Thoracic aorta (tissue), 2 donors: ENCODE data around the gene RAD52. TPM values are rescaled to one million over a fixed set of nuclear protein-coding genes. Genes with fewer than 3 reads are reported as not detected.

ENCODE experiments used
- ATAC-seq: fragments of 150-250 bp; one replicate; pipeline ENCODE4 v1.8.0; 2017; ENCODE audit warnings: low read depth; ENCODE audit not compliant: insufficient number of reproducible peaks, low FRiP score
- DNase-seq: peaks from one replicate; pipeline ENCODE4 v3.0.0-alpha.2; 2020; ENCODE audit warnings: low spot score
- H3K27ac ChIP-seq, 2 donors: fragments of 200-600 bp; sonication (generic); 1 replicate in 1 of 2; 2 replicates in 1 of 2; pipeline ENCODE4 v1.5.1; 2016; ENCODE audit warnings: mild to moderate bottlenecking in 2 of 2, moderate library complexity in 2 of 2
- H3K27me3 ChIP-seq: fragments of 200-600 bp; sonication (generic); replicated peaks from 2 replicates; pipeline ENCODE4 v1.6.0; 2016; ENCODE audit warnings: mild to moderate bottlenecking; ENCODE audit not compliant: insufficient read depth
- H3K36me3 ChIP-seq: fragments of 200-600 bp; sonication (generic); one replicate; pipeline ENCODE4 v1.5.1; 2016
- H3K4me1 ChIP-seq, 2 donors: fragments of 200-600 bp; sonication (generic); 1 replicate in 1 of 2; 2 replicates in 1 of 2; pipeline versions ENCODE4 v1.5.1 to v1.6.0; 2016; ENCODE audit warnings: low read depth in 2 of 2, mild to moderate bottlenecking in 1 of 2; ENCODE audit not compliant: control insufficient read depth in 1 of 2
- H3K4me3 ChIP-seq: fragments of 200-600 bp; sonication (generic); 2 replicates; pipeline ENCODE4 v1.5.1; 2016; ENCODE audit warnings: mild to moderate bottlenecking
- H3K9me3 ChIP-seq: fragments of 200-600 bp; sonication (generic); 2 replicates; pipeline ENCODE4 v1.5.1; 2016
- total RNA-seq, 2 donors: library from RNA; depleted of rRNA; stranded (reverse); fragments of >200 nt; gene quantifications; one replicate each; pipeline versions ENCODE4 v1.1.0 to v1.2.3, GENCODE V29; 2016
- TF ChIP-seq, protein P1 (sequence below): fragments of 200-600 bp; sonication (generic); IDR thresholded peaks from one replicate; pipeline ENCODE4 v1.5.1; 2019; ENCODE audit warnings: antibody characterized with exemption

Gene RAD52
- total RNA-seq, 2 donors from 2014 or later: 21.5 to 21.9 TPM

DNA sequence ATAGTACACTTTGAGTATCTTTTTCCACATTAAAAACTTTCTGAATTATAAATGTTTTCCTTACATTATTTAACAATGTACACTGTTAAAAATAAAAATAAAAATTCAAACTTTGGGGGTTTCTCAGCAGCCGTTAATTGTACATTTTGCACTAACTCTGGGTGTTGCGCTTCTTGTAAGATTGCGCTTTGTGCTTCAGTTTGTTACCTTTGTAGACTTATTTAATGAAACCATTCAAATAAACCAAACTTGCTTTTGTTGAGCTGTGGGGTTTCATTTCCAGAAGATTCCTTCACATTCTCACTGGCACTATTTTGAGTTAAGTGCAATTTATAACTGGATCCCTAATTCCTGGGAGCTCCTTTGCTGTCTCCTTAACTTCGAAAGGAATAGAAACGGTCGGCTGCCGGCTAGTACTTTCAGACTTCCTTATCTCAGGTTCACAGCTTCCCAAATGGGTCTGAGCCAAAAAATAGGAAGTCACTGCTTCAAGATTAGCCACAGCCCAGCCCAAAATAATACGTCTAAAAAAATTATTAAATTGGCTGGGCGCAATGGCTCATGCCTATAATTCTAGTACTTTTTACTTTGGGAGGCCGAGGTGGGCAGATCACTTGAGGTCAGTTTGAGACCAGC, 38.2 kb downstream of the RAD52 start:
- Histone ChIP-seq H3K9me3 (no peaks in the 10 kb centered on the region), H3K36me3 (peaks cover 26% of the 10 kb centered on the region)
- peak; percentile 27 for ATAC-seq

DNA sequence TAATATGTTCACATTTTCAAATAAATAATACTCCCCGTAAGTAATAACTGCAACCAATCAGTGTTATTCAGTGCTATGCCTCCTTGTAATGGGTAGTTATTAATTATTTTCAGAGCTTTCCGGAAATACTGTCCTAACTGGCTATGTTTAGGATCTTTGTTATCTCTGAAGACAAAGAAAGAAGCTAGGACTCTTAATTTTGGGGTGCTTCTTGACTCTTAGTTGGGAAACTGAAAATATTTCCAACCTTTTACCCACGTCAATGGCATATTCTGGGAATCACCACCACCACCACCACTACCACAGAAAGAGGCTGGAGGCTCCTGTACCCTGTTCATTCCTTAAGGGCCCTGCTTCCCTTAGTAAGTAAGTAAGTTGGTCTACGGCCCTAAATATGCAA, 39.1 kb downstream of the RAD52 start:
- DNase-seq (no peak), ATAC-seq (no peak)
- Histone ChIP-seq H3K27me3 (no peaks in the 10 kb centered on the region), H3K27ac (peak overlapping the region in 1 of 2 donors; percentile 51), H3K4me1 (peaks cover 9 to 17% of the 10 kb centered on the region in 2 donors), H3K9me3 (no peaks in the 10 kb centered on the region), H3K36me3 (peaks cover 26% of the 10 kb centered on the region), H3K4me3 (no peak overlapping the region)
- TF ChIP-seq, protein P1, sequence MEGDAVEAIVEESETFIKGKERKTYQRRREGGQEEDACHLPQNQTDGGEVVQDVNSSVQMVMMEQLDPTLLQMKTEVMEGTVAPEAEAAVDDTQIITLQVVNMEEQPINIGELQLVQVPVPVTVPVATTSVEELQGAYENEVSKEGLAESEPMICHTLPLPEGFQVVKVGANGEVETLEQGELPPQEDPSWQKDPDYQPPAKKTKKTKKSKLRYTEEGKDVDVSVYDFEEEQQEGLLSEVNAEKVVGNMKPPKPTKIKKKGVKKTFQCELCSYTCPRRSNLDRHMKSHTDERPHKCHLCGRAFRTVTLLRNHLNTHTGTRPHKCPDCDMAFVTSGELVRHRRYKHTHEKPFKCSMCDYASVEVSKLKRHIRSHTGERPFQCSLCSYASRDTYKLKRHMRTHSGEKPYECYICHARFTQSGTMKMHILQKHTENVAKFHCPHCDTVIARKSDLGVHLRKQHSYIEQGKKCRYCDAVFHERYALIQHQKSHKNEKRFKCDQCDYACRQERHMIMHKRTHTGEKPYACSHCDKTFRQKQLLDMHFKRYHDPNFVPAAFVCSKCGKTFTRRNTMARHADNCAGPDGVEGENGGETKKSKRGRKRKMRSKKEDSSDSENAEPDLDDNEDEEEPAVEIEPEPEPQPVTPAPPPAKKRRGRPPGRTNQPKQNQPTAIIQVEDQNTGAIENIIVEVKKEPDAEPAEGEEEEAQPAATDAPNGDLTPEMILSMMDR: no peak

More for the DNA sequence above, 38.2 kb downstream of the RAD52 start:
- DNase-seq: no peak
- H3K4me3 ChIP-seq: peak overlapping the region; percentile 9
- H3K27me3 ChIP-seq: no peaks in the 10 kb centered on the region
- H3K27ac ChIP-seq: peak overlapping the region; percentile 51 to 59
- peaks cover 9 to 17% of the 10 kb centered on the region in 2 donors for H3K4me1 ChIP-seq
- TF ChIP-seq, protein P1: no peak

DNA sequence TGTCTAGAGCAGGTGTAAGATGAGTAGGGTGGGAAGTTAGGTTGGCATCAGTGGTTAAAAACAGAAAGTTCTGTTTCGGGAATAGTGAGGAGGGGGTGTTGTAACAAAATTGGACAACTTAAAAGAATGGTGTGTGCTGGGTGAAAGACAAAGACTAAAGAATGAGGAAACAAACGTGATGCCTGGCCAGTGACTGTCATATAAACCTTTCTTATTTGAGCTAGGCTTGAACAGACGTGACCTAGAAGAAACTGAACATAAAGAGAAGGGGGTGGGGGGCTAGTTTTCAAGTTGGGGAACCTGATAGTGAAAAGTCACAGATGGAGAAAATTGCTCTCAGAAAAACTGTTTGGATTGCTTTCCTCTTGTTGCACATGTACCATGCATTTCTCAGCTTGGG, 39.6 kb downstream of the RAD52 start:
- ATAC-seq: no peak
- no peak overlapping the region for H3K27ac ChIP-seq
- H3K9me3 ChIP-seq: no peaks in the 10 kb centered on the region
- TF ChIP-seq, protein P1: no peak
- no peak overlapping the region for H3K4me3 ChIP-seq
- H3K4me1 ChIP-seq: peaks cover 9 to 17% of the 10 kb centered on the region in 2 donors
- no peak for DNase-seq
- H3K27me3 ChIP-seq: no peaks in the 10 kb centered on the region
- peaks cover 27% of the 10 kb centered on the region for H3K36me3 ChIP-seq

DNA sequence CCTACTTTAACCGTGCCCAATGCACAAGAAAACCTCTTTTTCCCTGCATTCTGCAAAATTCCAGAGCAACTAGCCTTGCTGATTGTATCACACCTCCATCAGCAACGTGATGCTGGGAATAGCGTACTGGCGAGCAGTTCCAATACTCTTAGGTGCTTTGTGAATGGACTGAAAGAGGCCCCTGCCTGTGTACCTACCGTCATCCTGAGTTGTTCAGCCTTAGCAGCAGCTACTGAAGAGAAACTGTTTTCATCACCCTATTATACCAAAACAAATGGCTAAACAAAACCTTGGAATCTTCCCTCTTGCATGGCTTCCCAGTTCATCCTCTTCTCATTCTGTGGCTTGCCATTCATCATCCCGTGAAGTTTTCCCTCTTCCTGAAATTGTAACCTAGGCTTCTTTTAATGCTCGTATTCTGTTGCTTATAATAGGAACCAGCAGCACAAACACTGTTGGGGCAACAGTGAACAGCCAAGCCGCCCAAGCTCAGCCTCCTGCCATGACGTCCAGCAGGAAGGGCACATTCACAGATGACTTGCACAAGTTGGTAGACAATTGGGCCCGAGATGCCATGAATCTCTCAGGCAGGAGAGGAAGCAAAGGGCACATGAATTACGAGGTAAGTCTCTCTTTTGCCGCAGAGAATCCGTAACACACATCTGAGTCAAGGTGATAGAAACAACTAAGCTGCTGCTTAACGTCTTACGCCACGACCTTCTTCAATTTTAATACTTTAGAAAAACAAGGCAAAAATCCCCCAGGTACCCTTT, 41.9 kb downstream of the RAD52 start:
- peaks cover 38% of the 10 kb centered on the region for H3K36me3 ChIP-seq
- H3K9me3 ChIP-seq: no peaks in the 10 kb centered on the region
- ATAC-seq: no peak
- TF ChIP-seq, protein P1: no peak
- H3K27me3 ChIP-seq: no peaks in the 10 kb centered on the region
- peaks cover 9 to 17% of the 10 kb centered on the region in 2 donors for H3K4me1 ChIP-seq
- H3K4me3 ChIP-seq: no peak overlapping the region
- no peak overlapping the region for H3K27ac ChIP-seq
- DNase-seq: no peak

DNA sequence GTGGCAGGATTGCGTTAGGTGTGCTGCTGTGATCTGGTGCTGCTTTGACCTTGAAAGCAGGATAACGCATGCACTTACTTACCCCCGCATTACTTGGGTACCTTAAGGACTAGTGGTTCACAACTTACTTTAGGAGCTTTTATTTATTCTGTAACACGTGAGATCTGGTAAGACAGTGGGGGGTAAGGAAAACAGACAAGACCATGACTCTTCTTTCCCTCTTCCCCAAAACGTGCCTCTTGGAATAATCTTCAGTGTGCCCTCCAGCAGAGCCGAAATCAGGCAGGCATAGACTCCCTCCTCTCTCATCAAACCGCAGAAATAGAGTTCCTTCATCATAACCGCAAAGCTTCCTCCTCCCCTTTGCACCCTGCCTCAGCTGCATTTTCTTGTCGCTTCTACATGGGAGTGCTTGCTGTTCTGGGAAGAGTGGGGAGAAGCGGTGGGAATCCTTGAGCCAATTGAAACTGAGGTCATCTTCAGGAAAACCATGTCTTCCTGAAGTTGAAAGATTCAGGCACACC, 43.4 kb downstream of the RAD52 start:
- Histone ChIP-seq H3K4me3 (no peak overlapping the region), H3K4me1 (peaks cover 4 to 5% of the 10 kb centered on the region in 2 donors), H3K27me3 (no peaks in the 10 kb centered on the region), H3K9me3 (no peaks in the 10 kb centered on the region), H3K27ac (no peak overlapping the region), H3K36me3 (peaks cover 49% of the 10 kb centered on the region)
- DNase-seq (no peak), ATAC-seq (no peak)
- TF ChIP-seq, protein P1: no peak
